ENCODE results near the gene SYP. TPM values are rescaled to one million over a fixed set of nuclear protein-coding genes. Genes with fewer than 3 reads are reported as not detected.

SYP gene
- total RNA-seq, 1 donor from 2014 or later = 0.13 TPM

DNA sequence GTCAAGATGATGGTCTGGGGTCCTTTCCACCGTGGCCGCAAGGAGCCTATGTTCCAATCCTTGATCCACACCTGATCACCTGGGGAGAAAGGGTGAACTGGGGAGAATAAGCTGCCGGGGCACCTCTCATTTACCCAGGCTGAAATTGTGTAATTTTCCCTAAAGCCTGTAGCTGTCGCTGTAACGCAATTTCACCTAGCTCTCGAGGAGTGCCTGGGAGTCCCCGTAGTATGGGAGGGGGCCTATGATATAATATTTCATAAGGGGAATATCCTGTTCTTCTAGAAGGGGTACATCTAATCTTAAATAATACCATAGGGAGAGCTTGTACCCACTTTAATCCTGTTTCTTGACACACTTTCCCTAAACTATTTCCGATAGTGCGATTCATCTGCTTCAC, 57.7 kb downstream of the SYP start:
- DNase-seq (ENCODE audit: low read depth in 2 of 2) = peak in 1 of 2 donors; percentile 3

DNA sequence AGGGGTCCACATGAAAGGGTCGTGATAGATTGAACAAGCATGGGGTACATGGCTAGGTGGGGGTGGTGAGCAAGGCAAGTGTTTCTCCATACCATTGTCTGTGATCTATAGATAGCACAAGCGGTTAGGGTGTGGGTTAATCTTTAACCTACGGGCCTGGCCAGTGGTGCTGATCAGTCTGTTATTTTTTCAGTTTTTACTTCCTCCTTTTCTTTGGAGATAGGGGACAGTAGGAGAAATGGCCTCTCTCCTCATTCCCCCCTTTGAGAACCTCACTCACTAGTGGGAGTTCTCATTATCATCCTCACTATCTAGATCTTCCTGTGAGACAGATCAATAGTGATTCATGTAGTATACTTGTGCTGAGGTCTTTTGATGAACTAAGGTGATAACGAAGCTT, 60.3 kb downstream of the SYP start:
- no peak for DNase-seq (ENCODE audit: low read depth in 2 of 2)

Other genes starting within 250 kb of the SYP start
- gene OTUD5, start 242.6 kb downstream of the SYP start, total RNA-seq = 22.1 and 32.1 TPM in 2 replicates
- gene KCND1, start 228.3 kb downstream of the SYP start, total RNA-seq = 0.13 and 0.25 TPM in 2 replicates
- gene GRIPAP1, start 197.9 kb downstream of the SYP start, total RNA-seq = 10.9 and 15.7 TPM in 2 replicates
- gene TFE3, start 156.8 kb downstream of the SYP start, total RNA-seq = 9.5 and 15.6 TPM in 2 replicates
- 0.39 and 1.6 TPM in 2 replicates for gene CCDC120, start 141.2 kb downstream of the SYP start, total RNA-seq
- 2.8 and 5.4 TPM in 2 replicates for gene PRAF2, start 126.2 kb downstream of the SYP start, total RNA-seq
- 16.0 and 18.7 TPM in 2 replicates for gene WDR45, start 120.3 kb downstream of the SYP start, total RNA-seq
- gene GPKOW, start 76.5 kb downstream of the SYP start, total RNA-seq = 16.8 and 19.1 TPM in 2 replicates
- 0.39 and 0.51 TPM in 2 replicates for gene MAGIX, start 37.4 kb downstream of the SYP start, total RNA-seq
- gene PLP2, start 28.3 kb downstream of the SYP start, total RNA-seq = 12.0 and 12.2 TPM in 2 replicates
- gene PRICKLE3, start 13.8 kb downstream of the SYP start, total RNA-seq = 3.0 and 4.4 TPM in 2 replicates
- gene CACNA1F, start 33.1 kb upstream of the SYP start, total RNA-seq = under 0.01 TPM in 2 replicates
- gene CCDC22, start 35.3 kb upstream of the SYP start, total RNA-seq = 7.6 and 8.5 TPM in 2 replicates
- gene FOXP3, start 64.5 kb upstream of the SYP start, total RNA-seq = not detected in 2 replicates
- 1.0 and 3.2 TPM in 2 replicates for gene PPP1R3F, start 69.6 kb upstream of the SYP start, total RNA-seq
- gene GAGE10, start 103.5 kb upstream of the SYP start, total RNA-seq = not detected in 2 replicates
- gene GAGE12J, start 121.8 kb upstream of the SYP start, total RNA-seq = not detected in 2 replicates
- gene GAGE13, start 131.4 kb upstream of the SYP start, total RNA-seq = not detected in 2 replicates

Data from dermis microvascular lymphatic vessel endothelial cell (primary cell).